ENCODE measurements around the gene ZNF846. TPM values are rescaled to one million over a fixed set of nuclear protein-coding genes. Genes with fewer than 3 reads are reported as not detected.
"Not testable (repeated sequence)": the region's sequence is repeated elsewhere in the genome, so short reads cannot be mapped to it uniquely, and the experiment has no call there.

The ZNF846 gene
- total RNA-seq, 2 donors from 2014 or later, result 3.8 to 8.4 TPM

DNA sequence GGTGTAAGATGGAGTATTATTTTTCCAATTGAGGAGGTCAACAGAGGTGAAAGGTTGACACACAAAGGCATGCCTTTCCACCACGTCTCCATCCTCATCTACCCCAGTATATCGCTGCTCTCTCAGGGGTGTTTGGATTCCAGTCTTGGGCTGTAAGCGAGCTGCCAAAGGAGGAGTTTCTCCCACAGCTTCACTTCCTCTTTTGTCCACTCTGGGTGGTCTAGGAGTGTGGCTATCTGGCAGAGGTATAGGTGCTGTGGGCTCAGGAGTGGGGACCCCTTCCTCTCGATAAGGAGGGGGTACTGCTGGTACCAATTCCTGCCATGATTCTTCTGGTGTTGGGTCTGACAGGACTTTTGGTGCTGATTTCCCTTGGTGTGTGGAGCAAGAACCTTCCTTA is 39.4 kb downstream of the ZNF846 start:
- no peak overlapping the region for H3K27ac Mint-ChIP-seq
- ATAC-seq (replicated peaks), result no peak
- H3K36me3 Mint-ChIP-seq (ENCODE audit: low read depth), result no peaks in the 10 kb centered on the region
- peaks cover 4% of the 10 kb centered on the region for H3K9me3 Mint-ChIP-seq
- no peak overlapping the region for H3K4me3 Mint-ChIP-seq
- peaks cover 4% of the 10 kb centered on the region for H3K27me3 Mint-ChIP-seq
- no peaks in the 10 kb centered on the region for H3K4me1 Mint-ChIP-seq

DNA sequence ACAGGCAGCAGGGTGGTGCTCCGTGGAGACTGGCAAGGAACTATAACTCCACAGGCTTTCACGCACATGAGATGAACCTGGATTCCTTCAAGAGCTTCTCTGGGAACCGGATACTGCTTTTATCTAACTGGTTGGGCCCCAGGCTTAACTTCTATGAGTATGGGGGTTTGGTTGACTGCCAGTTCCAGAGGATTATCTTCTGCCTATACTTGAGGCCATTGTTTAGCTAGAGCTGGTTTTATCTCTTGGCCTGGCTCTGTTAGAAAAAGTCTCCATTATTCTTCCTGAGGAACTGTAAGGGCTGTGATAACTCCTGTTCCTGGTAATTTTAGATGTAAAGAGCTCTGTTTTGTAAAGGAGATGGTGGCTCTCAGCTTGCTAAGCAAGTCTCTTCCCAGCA is 40.9 kb downstream of the ZNF846 start:
- Mint-ChIP-seq H3K27ac (no peak overlapping the region), H3K36me3 (ENCODE audit: low read depth) (no peaks in the 10 kb centered on the region), H3K4me3 (no peak overlapping the region), H3K4me1 (no peaks in the 10 kb centered on the region), H3K27me3 (peaks cover 4% of the 10 kb centered on the region), H3K9me3 (peaks cover 4% of the 10 kb centered on the region)
- no peak for ATAC-seq (replicated peaks)

- H3K27ac Mint-ChIP-seq, H3K4me3 Mint-ChIP-seq: not testable (repeated sequence)
Measured at GRCh38 chr19:9725508-9726201, 42.9 kb downstream of the ZNF846 start.

DNA sequence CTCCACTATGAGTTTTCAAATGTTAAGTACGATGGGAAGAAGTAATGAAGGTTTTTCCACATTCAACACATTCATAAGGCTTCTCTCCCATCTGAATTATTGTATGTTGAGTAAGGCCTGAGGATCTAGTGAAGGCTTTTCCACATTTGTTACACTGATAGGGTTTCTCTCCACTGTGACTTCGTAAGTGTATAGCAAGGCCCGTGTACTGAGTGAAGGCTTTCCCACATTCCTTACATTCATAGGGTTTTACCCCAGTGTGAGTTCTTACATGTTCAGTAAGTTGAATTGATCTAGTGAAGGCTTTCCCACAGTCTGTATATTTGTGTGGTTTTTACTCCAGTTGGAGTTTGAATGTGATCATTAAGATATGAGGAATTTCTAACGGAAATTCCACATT is 44.4 kb downstream of the ZNF846 start:
- ATAC-seq (replicated peaks), result no peak
- H3K9me3 Mint-ChIP-seq, result no peaks in the 10 kb centered on the region
- peaks cover 5% of the 10 kb centered on the region for H3K4me1 Mint-ChIP-seq
- H3K27ac Mint-ChIP-seq, result no peak overlapping the region
- no peaks in the 10 kb centered on the region for H3K27me3 Mint-ChIP-seq
- no peak overlapping the region for H3K4me3 Mint-ChIP-seq
- no peaks in the 10 kb centered on the region for H3K36me3 Mint-ChIP-seq (ENCODE audit: low read depth)

More at GRCh38 chr19:9725508-9726201, 42.9 kb downstream of the ZNF846 start:
- H3K36me3 Mint-ChIP-seq (ENCODE audit: low read depth); H3K9me3 Mint-ChIP-seq; H3K4me1 Mint-ChIP-seq; ATAC-seq (replicated peaks); H3K27me3 Mint-ChIP-seq: not testable (repeated sequence)

DNA sequence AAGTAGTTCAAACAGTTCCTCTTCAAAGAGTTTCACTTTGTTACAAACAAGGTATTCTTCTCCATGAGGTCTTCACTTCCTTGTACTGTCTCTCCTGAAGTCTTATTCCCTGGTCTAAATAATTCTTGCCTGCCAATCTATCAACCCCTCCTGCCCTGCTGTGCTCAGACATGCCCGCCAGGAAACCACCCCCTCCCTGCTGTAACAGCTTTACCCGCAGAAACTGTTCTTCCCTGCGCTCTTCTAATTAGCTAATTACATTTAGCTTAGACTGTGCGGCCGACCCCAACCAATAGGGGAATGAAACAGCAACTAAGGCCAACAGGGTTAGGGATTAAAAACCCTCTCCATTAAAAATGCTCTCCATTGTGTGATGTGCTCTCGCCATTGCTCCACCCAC is 46.7 kb downstream of the ZNF846 start:
- ATAC-seq (replicated peaks), result no peak
- no peaks in the 10 kb centered on the region for H3K36me3 Mint-ChIP-seq (ENCODE audit: low read depth)
- H3K4me3 Mint-ChIP-seq, result peak overlapping the region; percentile 20
- H3K9me3 Mint-ChIP-seq, result no peaks in the 10 kb centered on the region
- peaks cover 6% of the 10 kb centered on the region for H3K27me3 Mint-ChIP-seq
- H3K4me1 Mint-ChIP-seq, result peaks cover 5% of the 10 kb centered on the region
- no peak overlapping the region for H3K27ac Mint-ChIP-seq

DNA sequence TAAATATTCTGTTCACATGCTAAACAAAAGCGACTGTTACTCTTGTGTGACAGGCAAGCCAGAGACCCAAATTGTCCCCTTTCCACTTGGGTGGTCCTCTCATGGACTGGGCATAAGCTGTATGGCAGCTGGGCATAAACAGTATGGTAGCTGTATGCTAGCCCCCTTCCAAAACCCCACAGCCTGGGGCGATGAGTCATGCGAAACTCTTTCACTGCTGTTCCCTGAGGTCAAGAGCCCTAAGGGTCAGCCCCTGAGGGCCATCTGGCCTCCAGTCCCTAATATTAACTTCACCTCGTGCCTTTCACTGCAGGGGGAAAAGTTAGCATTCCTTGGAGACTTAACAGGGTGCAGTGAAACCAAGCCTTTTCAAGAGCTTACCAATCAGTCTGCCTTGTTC is 48.0 kb downstream of the ZNF846 start:
- Mint-ChIP-seq H3K9me3 (no peaks in the 10 kb centered on the region), H3K4me3 (no peak overlapping the region), H3K27me3 (peaks cover 6% of the 10 kb centered on the region), H3K4me1 (peaks cover 5% of the 10 kb centered on the region), H3K27ac (no peak overlapping the region), H3K36me3 (ENCODE audit: low read depth) (no peaks in the 10 kb centered on the region)
- ATAC-seq (replicated peaks), result no peak

GRCh38 chr19:9711815-9712214 is 56.7 kb downstream of the ZNF846 start:
- no peak for ATAC-seq (replicated peaks)
- no peak overlapping the region for H3K27ac Mint-ChIP-seq
- no peak overlapping the region for H3K4me3 Mint-ChIP-seq
- H3K4me1 Mint-ChIP-seq, result no peaks in the 10 kb centered on the region
- H3K9me3 Mint-ChIP-seq, result peaks cover 22% of the 10 kb centered on the region
- peaks cover 4% of the 10 kb centered on the region for H3K27me3 Mint-ChIP-seq
- no peaks in the 10 kb centered on the region for H3K36me3 Mint-ChIP-seq (ENCODE audit: low read depth)

- Mint-ChIP-seq H3K4me3 (no peak overlapping the region), H3K9me3 (peaks cover 22% of the 10 kb centered on the region), H3K36me3 (ENCODE audit: low read depth) (no peaks in the 10 kb centered on the region), H3K27ac (no peak overlapping the region), H3K4me1 (no peaks in the 10 kb centered on the region), H3K27me3 (peaks cover 4% of the 10 kb centered on the region)
- ATAC-seq (replicated peaks), result no peak
Measured at GRCh38 chr19:9709305-9709704, 59.2 kb downstream of the ZNF846 start.

DNA sequence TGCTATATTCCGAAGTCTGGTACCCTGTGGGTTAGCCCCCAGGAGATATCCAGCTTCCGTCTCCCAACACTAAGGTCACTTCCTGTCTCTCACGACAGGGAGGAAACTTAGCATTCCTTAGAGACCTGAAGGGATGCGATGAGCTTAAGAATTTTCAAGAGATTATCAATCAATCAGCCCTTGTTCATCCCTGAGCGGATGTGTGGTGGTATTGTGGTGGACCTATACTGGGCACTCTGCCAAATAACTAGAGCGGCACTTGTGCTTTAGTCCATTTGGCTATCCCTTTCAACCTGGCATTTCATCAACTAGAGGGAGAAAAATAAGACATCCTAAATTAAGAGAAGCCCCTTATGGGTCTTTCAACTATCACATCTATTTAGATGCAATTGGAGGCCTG is 62.7 kb downstream of the ZNF846 start:
- Mint-ChIP-seq H3K4me1 (peaks cover 5% of the 10 kb centered on the region), H3K36me3 (ENCODE audit: low read depth) (no peaks in the 10 kb centered on the region), H3K27me3 (peaks cover 3% of the 10 kb centered on the region), H3K27ac (no peak overlapping the region), H3K9me3 (peaks cover 8% of the 10 kb centered on the region), H3K4me3 (no peak overlapping the region)
- no peak for ATAC-seq (replicated peaks)

DNA sequence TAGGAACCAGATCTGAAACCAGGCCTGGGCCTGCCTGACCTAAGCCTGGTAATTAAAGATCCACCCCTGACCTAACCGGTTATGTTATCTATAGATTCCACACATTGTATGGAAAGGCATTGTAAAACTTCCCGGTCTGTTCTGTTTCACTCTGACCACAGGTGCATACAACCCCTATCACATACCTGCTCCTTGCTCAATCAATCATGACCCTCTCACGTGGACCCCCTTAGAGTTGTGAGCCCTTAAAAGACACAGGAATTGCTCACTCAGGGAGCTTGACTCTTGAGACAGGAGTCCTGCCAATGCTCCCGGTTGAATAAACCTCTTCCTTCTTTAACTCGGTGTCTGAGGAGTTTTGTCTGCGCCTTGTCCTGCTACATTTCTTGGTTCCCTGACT is 66.4 kb downstream of the ZNF846 start:
- Mint-ChIP-seq H3K27me3 (peaks cover 3% of the 10 kb centered on the region), H3K9me3 (no peaks in the 10 kb centered on the region), H3K27ac (peak overlapping the region; percentile 9), H3K4me3 (peak overlapping the region; percentile 39), H3K4me1 (peaks cover 5% of the 10 kb centered on the region), H3K36me3 (ENCODE audit: low read depth) (no peaks in the 10 kb centered on the region)
- ATAC-seq (replicated peaks), result no peak

Other genes starting within 250 kb of the ZNF846 start
- gene ZNF426, start 230.1 kb downstream of the ZNF846 start, total RNA-seq, result 10 to 100 TPM; 11.3 to 16.0 TPM
- gene ZNF121, start 184.2 kb downstream of the ZNF846 start, total RNA-seq, result 10 to 100 TPM; 62.7 to 68.8 TPM
- 10 to 100 TPM; 26.1 to 32.2 TPM for gene ZNF561, start 147.5 kb downstream of the ZNF846 start, total RNA-seq
- gene ZNF562, start 93.6 kb downstream of the ZNF846 start, total RNA-seq, result 10 to 100 TPM; 39.3 to 53.2 TPM
- 10 to 100 TPM; 23.6 to 27.2 TPM for gene FBXL12, start 50.3 kb upstream of the ZNF846 start, total RNA-seq
- 100 to 1,000 TPM; 247 to 395 TPM for gene UBL5, start 59.2 kb upstream of the ZNF846 start, total RNA-seq
- gene PIN1, start 66.6 kb upstream of the ZNF846 start, total RNA-seq, result 10 to 100 TPM; 62.0 to 93.1 TPM
- gene OLFM2, start 167.8 kb upstream of the ZNF846 start, total RNA-seq, result 1 to 10 TPM; 1.6 to 7.4 TPM
- gene COL5A3, start 241.8 kb upstream of the ZNF846 start, total RNA-seq, result 10 to 100 TPM in 1 of 2 donors, 1 to 10 TPM in 1; 6.1 to 32.1 TPM
- under 1 TPM in 1 of 2 donors, not detected in 1; 0.26 TPM for gene RDH8, start 244.7 kb upstream of the ZNF846 start, total RNA-seq

Measured in activated T-helper 17 cell treated with anti-CD3 and anti-CD28 coated beads, Interleukin-2, amount 50 U/mL, for 72 hours (primary cell).